Activated CD4-positive, CD25-positive, alpha-beta regulatory T cell treated with anti-CD3 and anti-CD28 coated beads, Interleukin-2, amount 50 U/mL, for 24 hours (primary cell): ENCODE measurements around the gene CACNB2.

ENCODE experiments used
- ATAC-seq, 2 donors: fragments of 150-1000 bp; cut with Tn5 transposase; one replicate each; pipeline ENCODE4 v1.10.0; 2021; ENCODE audit warnings: mild to moderate bottlenecking in 1 of 2, moderate library complexity in 1 of 2

The CACNB2 gene

GRCh38 chr10:18297659-18298058 is 157.4 kb downstream of the CACNB2 start:
- no peak for ATAC-seq

GRCh38 chr10:18298256-18298655 is 158.0 kb downstream of the CACNB2 start:
- ATAC-seq, result no peak

GRCh38 chr10:18303851-18304801 is 163.9 kb downstream of the CACNB2 start:
- no peak for ATAC-seq

DNA sequence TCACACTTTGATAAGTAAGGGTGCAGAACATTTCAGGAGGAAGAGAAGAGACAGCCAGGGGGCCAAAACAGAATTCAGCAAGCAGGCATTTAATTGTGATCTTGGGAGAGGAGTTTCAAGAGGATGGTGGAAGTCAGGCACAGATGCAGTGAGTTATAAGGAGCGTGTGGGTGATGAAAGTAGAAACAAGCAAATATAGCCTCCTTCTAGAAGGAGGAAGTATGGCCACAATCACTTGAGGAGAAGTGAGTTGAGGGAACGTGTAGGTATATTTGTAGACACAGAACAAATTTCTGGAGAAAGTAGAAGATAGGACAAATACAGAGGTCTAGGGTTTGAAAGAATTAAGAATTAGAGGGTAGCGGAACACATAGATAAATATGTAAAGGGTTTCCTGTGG is 165.8 kb downstream of the CACNB2 start:
- ATAC-seq, result no peak

DNA sequence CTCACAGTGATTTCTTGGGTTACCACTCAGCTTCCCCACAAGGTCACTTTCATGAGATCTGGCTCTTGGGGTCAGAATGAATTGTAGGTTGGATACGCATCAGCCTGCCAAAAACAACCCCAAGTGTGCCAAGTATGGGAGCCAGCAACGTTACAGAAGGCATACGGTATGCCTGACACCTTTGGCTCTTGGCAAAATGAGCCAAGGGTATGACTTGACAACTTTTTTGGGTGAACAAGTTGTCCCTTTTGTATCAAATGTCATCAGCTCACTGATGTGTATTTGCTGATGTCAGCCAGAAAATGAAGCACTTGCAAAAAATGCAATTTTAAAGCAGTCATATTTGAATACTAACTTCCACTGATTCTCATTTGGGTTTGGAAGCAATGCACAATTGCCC is 168.4 kb downstream of the CACNB2 start:
- ATAC-seq, result no peak

GRCh38 chr10:18310761-18311160 is 170.5 kb downstream of the CACNB2 start:
- no peak for ATAC-seq

GRCh38 chr10:18312374-18313139 is 172.3 kb downstream of the CACNB2 start:
- ATAC-seq, result no peak

DNA sequence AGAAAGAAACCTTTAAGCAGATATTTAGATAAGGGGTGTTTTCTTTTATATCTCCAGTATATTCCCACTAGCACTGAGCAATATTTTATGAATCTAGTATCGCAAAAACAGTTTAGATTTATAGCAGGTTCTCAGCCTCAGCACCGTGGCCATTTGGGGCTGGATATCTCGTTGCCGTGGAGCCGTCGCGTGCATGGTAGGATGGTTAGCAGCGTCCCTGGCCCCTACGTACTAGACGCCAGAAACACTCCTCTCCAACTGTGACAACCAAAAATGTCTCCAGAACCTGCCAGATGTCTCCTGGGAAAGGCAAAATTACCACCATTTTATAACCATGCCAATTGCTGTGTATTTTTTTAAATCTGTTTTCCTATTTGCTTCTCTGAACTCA is 172.9 kb downstream of the CACNB2 start:
- no peak for ATAC-seq

GRCh38 chr10:18313626-18314025 is 173.4 kb downstream of the CACNB2 start:
- no peak for ATAC-seq

GRCh38 chr10:18319628-18320027 is 179.4 kb downstream of the CACNB2 start:
- no peak for ATAC-seq

- ATAC-seq, result no peak
Measured at GRCh38 chr10:18321371-18321770, 181.1 kb downstream of the CACNB2 start.

DNA sequence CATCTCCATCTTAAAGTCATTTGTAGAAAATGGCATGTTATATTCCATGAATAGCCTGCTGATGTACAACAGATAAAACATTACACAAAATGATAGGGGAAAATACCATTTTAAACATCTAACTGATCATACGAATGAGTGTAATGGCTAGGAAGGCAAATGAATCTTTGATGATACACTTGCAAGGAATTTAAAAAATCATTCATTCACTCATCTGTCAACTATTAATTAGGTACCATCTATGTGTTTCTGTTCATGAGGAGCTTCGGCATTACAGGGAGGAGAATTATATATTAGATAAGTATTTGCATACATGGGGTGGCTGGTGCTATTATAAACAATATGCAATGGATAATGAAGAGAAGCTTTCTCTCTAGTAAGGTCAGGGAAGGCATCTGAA is 183.7 kb downstream of the CACNB2 start:
- no peak for ATAC-seq

DNA sequence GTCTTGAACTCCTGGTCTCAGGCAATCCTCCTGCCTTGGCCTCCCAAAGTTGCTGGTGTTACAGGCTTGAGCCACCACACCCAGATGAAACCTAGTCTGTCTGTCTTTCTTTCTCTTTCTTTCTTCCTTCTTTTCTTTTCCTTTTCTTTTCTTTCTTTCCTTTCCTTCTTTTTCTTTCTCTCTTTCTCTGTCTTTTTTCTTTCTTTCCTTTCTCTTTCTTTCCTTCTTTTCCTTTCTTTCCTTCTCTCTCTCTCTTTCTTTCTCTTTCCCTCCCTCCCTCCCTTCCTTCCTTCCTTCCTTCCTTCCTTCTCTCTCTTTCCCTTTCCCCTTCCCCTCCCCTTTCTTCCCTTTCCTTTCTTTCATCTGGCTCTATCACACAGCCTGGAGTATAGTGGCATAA is 185.2 kb downstream of the CACNB2 start:
- no peak for ATAC-seq

GRCh38 chr10:18325889-18326531 is 185.8 kb downstream of the CACNB2 start:
- no peak for ATAC-seq

- ATAC-seq, result no peak
Measured at GRCh38 chr10:18328941-18329340, 188.7 kb downstream of the CACNB2 start.

DNA sequence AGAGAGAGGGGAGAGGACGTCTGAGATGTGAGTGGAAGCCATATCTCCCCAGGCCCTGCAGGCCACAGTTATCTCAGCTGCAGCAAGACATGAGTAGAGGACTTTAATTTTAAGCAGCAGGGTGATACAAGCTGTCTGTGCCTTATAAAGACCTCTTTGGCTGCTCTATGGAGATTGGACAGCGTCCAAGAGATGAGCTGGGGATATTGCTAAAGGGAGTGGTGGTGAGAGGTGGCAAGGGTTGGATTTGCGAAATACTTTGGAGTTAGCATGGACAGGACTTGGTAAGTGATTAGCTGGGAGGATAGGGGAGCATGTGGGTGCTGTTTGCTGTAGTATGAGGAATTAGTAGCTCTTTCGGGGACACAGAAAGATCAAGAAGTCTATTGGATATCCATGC is 191.8 kb downstream of the CACNB2 start:
- ATAC-seq, result no peak

- no peak for ATAC-seq
Measured at GRCh38 chr10:18332484-18332883, 192.3 kb downstream of the CACNB2 start.

- ATAC-seq, result no peak
Measured at GRCh38 chr10:18333621-18334020, 193.4 kb downstream of the CACNB2 start.

- no peak for ATAC-seq
Measured at GRCh38 chr10:18334116-18334867, 194.1 kb downstream of the CACNB2 start.

GRCh38 chr10:18340496-18341051 is 200.3 kb downstream of the CACNB2 start:
- no peak for ATAC-seq

DNA sequence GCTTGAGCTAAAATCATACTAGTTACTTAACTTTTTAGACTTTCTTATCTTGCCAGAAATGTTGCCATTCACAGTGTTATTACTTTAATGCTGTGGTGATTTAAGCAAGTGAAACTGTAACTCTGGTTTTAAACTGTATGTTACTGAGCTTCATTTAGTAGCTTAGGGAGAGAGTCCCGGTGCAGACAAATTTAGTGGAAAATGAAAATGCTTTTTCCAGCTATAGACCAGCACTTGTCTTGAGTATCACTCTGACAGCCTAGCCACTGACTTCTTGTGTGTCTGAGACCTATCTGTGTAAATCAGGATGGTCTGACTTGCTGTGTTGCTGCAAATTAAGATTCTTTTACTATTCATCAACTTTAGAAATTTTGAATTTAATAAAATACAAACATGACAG is 200.8 kb downstream of the CACNB2 start:
- no peak for ATAC-seq

DNA sequence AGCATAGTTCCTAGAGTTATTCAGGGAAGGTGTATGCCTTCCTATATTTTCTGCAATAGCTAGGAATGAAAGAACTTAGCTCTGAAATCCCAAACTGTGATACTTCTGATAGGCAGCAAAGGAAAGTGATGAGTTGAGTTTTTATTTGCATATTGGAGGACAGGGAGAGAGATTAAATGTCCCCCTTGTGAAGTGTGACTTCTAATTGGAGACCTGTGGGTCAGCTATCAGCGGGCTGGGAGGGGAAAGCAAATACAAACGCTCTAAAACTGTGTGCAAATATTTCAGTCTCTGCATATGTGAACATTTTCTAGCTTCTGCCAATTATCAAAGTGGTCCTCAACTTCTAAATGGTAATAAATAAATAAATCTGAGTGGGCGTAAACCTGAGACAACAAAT is 203.3 kb downstream of the CACNB2 start:
- ATAC-seq, result no peak
